Fibroblast of lung (primary cell): ENCODE results near the gene HOXA7.

Experiments used
- CTCF ChIP-seq, 2 donors: IDR thresholded peaks in 1 of 2; conservative IDR thresholded peaks in 1 of 2; 1 replicate in 1 of 2; 2 replicates in 1 of 2; pipeline ENCODE4 v1.5.1; 2011 to 2012; ENCODE audit warnings: low read length in 2 of 2, control low read depth in 1 of 2, inconsistent platforms in 1 of 2, low read depth in 1 of 2, mild to moderate bottlenecking in 1 of 2
- EZH2 ChIP-seq: IDR thresholded peaks from 2 replicates; pipeline ENCODE4 v1.5.1; 2012; ENCODE audit warnings: low read length, control low read depth, mild to moderate bottlenecking; ENCODE audit errors: missing control alignments

DNA sequence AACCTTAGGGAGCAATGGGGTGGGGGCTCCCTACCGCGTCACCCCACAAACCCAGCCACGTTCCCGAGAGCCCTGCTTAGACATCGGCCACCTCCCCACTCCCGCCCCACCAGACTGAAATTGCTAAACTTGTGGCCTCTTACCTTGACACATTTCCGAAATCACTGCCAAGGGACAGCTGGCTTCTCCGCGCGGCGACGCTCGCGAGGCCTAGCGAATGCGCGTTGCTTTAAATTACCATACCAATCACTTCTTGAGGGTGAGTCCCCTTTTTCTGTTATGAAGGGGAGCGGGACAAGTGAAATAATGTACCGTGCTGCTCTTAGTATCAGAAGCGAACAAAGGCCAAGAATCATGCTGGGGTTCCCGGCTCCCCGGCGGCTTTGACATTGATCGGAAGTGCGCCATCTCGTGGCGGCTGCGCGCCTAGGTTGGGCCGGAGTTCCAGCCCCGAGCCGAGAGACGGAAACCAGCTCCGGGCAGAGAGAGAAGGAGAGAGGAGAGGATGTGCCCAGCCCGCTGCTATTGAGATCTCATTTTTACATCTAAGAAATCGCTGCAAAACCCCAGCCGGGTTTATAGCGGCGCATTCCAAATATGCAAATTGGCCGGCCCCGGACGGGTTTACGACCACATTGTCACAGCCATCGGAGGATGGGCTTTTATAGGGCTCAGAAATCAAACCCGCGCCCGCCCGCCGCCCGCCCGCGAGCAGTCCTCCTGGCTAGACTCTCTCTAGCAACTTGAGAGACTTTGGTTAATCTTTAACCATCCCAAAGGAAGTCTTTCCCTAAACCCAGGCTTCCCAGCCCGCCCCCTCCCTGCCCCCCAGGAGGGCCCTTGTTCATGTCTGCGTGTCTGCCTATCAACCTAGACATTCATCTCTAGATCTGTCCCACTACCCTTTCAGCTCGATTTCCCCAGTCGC is 23.3 kb upstream of the HOXA7 start:
- TF ChIP-seq CTCF (conservative IDR thresholded peaks at IDR 0.05 in 1 of 2, IDR thresholded peaks at IDR 0.05 in 1 of 2; ENCODE audit: low read depth in 1 of 2, low read length in 2 of 2) (peak; percentile 77 to 78), EZH2 (peak; percentile 48)
